ENCODE data around the gene WDR37.

DNA sequence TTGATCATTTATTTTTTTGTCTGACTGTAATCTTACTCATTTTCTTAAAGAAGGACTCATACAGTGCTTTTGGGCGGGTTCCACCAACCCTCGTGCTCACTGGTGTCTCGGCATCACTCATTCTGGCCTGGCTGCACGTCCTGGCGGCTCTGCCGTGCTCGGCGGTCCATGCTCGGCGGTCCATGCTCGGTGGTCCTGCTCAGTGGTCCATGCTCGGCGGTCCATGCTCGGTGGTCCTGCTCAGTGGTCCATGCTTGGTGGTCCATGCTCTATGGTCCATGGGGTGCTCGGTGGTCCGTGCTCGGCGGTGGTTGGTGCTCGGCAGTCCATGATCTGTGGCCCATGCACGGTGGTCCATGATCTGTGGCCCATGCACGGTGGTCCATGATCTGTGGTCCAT, 72.5 kb downstream of the WDR37 start:
- TF ChIP-seq, protein P1, sequence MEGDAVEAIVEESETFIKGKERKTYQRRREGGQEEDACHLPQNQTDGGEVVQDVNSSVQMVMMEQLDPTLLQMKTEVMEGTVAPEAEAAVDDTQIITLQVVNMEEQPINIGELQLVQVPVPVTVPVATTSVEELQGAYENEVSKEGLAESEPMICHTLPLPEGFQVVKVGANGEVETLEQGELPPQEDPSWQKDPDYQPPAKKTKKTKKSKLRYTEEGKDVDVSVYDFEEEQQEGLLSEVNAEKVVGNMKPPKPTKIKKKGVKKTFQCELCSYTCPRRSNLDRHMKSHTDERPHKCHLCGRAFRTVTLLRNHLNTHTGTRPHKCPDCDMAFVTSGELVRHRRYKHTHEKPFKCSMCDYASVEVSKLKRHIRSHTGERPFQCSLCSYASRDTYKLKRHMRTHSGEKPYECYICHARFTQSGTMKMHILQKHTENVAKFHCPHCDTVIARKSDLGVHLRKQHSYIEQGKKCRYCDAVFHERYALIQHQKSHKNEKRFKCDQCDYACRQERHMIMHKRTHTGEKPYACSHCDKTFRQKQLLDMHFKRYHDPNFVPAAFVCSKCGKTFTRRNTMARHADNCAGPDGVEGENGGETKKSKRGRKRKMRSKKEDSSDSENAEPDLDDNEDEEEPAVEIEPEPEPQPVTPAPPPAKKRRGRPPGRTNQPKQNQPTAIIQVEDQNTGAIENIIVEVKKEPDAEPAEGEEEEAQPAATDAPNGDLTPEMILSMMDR (IDR thresholded peaks at IDR 0.05): no peak
- TF ChIP-seq POLR2A (IDR thresholded peaks at IDR 0.05): no peak

Data from uterus (tissue), 2 donors.